Measurements from ENCODE around the gene H3-3A. TPM values are rescaled to one million over a fixed set of nuclear protein-coding genes. Genes with fewer than 3 reads are reported as not detected.

Gene H3-3A
- polyA plus RNA-seq, 1 of the 3 experiments (the other 2 are of a cell fraction), result 315 TPM

DNA sequence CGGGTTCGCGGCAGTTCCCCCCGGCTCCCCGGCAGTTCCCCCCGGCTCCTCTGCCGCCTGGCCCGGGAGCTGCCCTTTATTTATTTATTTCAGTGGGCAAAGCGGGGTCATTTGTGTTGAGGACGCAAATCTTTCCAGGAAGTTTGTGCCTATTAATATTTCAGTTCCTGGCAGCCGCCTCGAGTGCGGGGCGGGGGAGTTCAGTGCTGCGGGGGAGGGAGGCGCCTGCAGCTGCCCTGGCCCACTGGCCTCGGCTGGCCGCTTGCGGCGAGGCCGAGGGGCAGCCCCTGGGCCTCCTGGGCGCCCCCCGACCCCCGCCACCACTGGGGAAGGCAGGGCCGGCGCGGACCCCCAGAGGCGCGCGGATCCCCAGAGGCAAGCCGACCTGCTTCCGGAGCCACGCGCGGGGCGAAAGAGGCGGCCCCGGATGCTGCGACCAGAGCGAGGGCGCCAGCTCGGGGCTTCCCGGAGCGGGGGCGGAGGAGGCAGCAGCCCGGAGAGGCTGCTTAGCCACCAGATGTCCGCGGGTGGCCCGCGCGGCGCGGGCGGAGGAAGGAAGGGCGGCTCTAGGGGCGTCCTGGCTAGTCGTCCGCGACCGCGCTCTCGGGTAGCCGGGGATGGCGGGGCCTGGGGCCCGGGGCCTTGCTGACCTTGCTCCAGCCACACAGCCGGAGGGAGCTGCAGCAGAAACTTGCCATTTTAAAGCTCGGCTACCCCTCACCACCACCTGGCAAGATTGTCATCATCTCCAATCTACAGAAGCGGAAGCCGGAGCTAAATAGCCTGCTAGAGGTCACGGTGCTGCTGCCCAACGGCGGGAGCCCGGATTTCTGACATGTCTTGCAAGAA lies 48.0 kb downstream of the H3-3A start:
- peak overlapping the region; percentile 98 for H3K4me2 ChIP-seq
- no peaks in the 10 kb centered on the region for H3K27me3 ChIP-seq (ENCODE audit: insufficient read depth)
- no peaks in the 10 kb centered on the region for H3K36me3 ChIP-seq (replicated peaks in 1 of 2; ENCODE audit: control insufficient read depth in 1 of 2, insufficient read depth in 2 of 2, low read length in 1 of 2)
- 1% methylated on average over 23 of the region's 73 CpGs for WGBS (ENCODE audit: low lambda C conversion rate)
- H3K9ac ChIP-seq, result peak overlapping the region; percentile 81
- peak; percentile 92 for DNase-seq
- no peaks in the 10 kb centered on the region for H4K20me1 ChIP-seq (ENCODE audit: insufficient read depth)
- POLR2A ChIA-PET, result interaction anchor here (0.9 to 2.8 kb wide), 7 partner anchors 8 to 111 kb away, joined by 3 to 30 read pairs (median 5); partner anchors contain the start of genes H3-3A and SDE2
- TF ChIP-seq, protein P1, sequence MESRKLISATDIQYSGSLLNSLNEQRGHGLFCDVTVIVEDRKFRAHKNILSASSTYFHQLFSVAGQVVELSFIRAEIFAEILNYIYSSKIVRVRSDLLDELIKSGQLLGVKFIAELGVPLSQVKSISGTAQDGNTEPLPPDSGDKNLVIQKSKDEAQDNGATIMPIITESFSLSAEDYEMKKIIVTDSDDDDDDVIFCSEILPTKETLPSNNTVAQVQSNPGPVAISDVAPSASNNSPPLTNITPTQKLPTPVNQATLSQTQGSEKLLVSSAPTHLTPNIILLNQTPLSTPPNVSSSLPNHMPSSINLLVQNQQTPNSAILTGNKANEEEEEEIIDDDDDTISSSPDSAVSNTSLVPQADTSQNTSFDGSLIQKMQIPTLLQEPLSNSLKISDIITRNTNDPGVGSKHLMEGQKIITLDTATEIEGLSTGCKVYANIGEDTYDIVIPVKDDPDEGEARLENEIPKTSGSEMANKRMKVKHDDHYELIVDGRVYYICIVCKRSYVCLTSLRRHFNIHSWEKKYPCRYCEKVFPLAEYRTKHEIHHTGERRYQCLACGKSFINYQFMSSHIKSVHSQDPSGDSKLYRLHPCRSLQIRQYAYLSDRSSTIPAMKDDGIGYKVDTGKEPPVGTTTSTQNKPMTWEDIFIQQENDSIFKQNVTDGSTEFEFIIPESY (IDR thresholded peaks at IDR 0.05; ENCODE audit: borderline replicate concordance, low read depth), result no peak
- TF ChIP-seq, protein P2, sequence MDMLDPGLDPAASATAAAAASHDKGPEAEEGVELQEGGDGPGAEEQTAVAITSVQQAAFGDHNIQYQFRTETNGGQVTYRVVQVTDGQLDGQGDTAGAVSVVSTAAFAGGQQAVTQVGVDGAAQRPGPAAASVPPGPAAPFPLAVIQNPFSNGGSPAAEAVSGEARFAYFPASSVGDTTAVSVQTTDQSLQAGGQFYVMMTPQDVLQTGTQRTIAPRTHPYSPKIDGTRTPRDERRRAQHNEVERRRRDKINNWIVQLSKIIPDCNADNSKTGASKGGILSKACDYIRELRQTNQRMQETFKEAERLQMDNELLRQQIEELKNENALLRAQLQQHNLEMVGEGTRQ (IDR thresholded peaks at IDR 0.05; ENCODE audit: borderline replicate concordance, low read depth, low read length), result no peak
- TF ChIP-seq GABPA (IDR thresholded peaks at IDR 0.05; ENCODE audit: low read depth) (peak; percentile 16; the same call in 1 of the 2 replicates), NFIC (IDR thresholded peaks at IDR 0.05; ENCODE audit: borderline replicate concordance) (peak; percentile 25; the same call in 1 of the 2 replicates), TAF1 (IDR thresholded peaks at IDR 0.05; ENCODE audit: borderline replicate concordance, low read depth, low read length) (0 out of 2 replicates have a peak, but pooled peaks have one; percentile 23), RXRA (IDR thresholded peaks at IDR 0.05; ENCODE audit: borderline replicate concordance, low read depth) (no peak), RCOR1 (IDR thresholded peaks at IDR 0.05; ENCODE audit: low read length) (no peak), FOXJ3 (CRISPR knock-in tag; IDR thresholded peaks at IDR 0.05) (no peak), RFX5 (IDR thresholded peaks at IDR 0.05; ENCODE audit: low read length) (no peak), SIN3A (IDR thresholded peaks at IDR 0.05; ENCODE audit: borderline replicate concordance, low read depth, low read length) (peak; percentile 25; the same call in 1 of the 2 replicates), EP300 (IDR thresholded peaks at IDR 0.05; ENCODE audit: borderline replicate concordance in 1 of 2, low read depth in 1 of 2, low read length in 1 of 2) (no peak), POLR2AphosphoS5 (IDR thresholded peaks at IDR 0.05; ENCODE audit: low read depth, low read length) (no peak), RAD21 (IDR thresholded peaks at IDR 0.05; ENCODE audit: low read length) (0 out of 2 replicates have a peak, but pooled peaks have one; percentile 9)
- peaks cover 15 to 17% of the 10 kb centered on the region in 2 experiments; a peak in 3 of 4 replicates for H3K4me1 ChIP-seq (ENCODE audit: control insufficient read depth in 1 of 2, insufficient read depth in 2 of 2, low read depth in 1 of 2, low read length in 1 of 2)
- peak overlapping the region; percentile 91 for H2AFZ ChIP-seq (ENCODE audit: low read depth)
- peak overlapping the region; percentile 58 to 71 for H3K4me3 ChIP-seq (ENCODE audit: low read depth in 2 of 2, low read length in 1 of 2)
- no peaks in the 10 kb centered on the region for H3K9me2 ChIP-seq
- no peaks in the 10 kb centered on the region for H3K9me3 ChIP-seq
- CTCF ChIA-PET, result interaction anchor here (0.7 to 5.7 kb wide), 11 partner anchors 10 to 87 kb away, joined by 3 to 38 read pairs (median 5); no protein-coding TSS in a partner anchor
- no peaks in the 10 kb centered on the region for H3K79me2 ChIP-seq (ENCODE audit: insufficient read depth)
- H3F3A ChIP-seq (replicated peaks; ENCODE audit: insufficient read depth), result peaks cover 5% of the 10 kb centered on the region
- H3K27ac ChIP-seq (ENCODE audit: low read depth in 2 of 2, low read length in 1 of 2), result peak overlapping the region; percentile 84 to 95
